Heart right ventricle (tissue), 16 donors: Measurements from ENCODE around the gene MAGI2. TPM values are rescaled to one million over a fixed set of nuclear protein-coding genes. Genes with fewer than 3 reads are reported as not detected.

Experiments used
- ATAC-seq, 8 donors: fragments of 200-7000 bp; cut with Tn5 transposase; one replicate each; pipeline ENCODE4 v1.9.1; 2020; ENCODE audit warnings: mild to moderate bottlenecking in 8 of 8, moderate library complexity in 8 of 8, moderate number of reproducible peaks in 1 of 8
- DNase-seq, 2 donors: peaks; one replicate each; pipeline ENCODE4 v3.0.0-alpha.2; 2020
- H3K27ac ChIP-seq, 10 donors: fragments of 200-600 bp; sonication (generic) in 2 of 10; one replicate each; pipeline versions ENCODE4 v1.5.0 to v1.8.0; 2020 to 2022; ENCODE audit warnings: mild to moderate bottlenecking in 3 of 10
- H3K27me3 ChIP-seq, 7 donors: fragments of 200-600 bp; one replicate each; pipeline ENCODE4 v1.8.0; 2021 to 2022; ENCODE audit warnings: mild to moderate bottlenecking in 2 of 7
- H3K36me3 ChIP-seq, 9 donors: fragments of 200-600 bp; sonication (generic) in 1 of 9; one replicate each; pipeline versions ENCODE4 v1.5.0 to v1.8.0; 2020 to 2022; ENCODE audit warnings: mild to moderate bottlenecking in 2 of 9
- H3K4me1 ChIP-seq, 9 donors: fragments of 200-600 bp; sonication (generic) in 1 of 9; one replicate each; pipeline versions ENCODE4 v1.5.0 to v1.8.0; 2020 to 2022; ENCODE audit warnings: mild to moderate bottlenecking in 4 of 9
- H3K4me3 ChIP-seq, 10 donors: fragments of 200-600 bp; sonication (generic) in 2 of 10; one replicate each; pipeline versions ENCODE4 v1.5.0 to v1.8.0; 2020 to 2022; ENCODE audit warnings: mild to moderate bottlenecking in 7 of 10, moderate library complexity in 2 of 10
- H3K9me3 ChIP-seq, 11 donors: fragments of 200-600 bp in 10 of 11; sonication (generic) in 2 of 11; one replicate each; pipeline versions ENCODE4 v1.5.0 to v1.8.0; 2013 to 2022; ENCODE audit warnings: mild to moderate bottlenecking in 2 of 11, control low read depth in 1 of 11, moderate library complexity in 1 of 11
- WGBS, 2 donors: extraction: QIAGEN DNeasy Blood & Tissue Kit; methylation state at CpG; one replicate each; pipeline ENCODE4 v1.1.7; 2013; ENCODE audit warnings: inconsistent platforms in 1 of 2; 5-methylcytosine and 5-hydroxymethylcytosine counted together
- intact Hi-C, 10 donors: fragments of 100-400 bp; cut with DNase I; formaldehyde crosslinking; loops; one replicate each; pipeline versions ENCODE4 v1.11.1 to v1.14.2; 2022
- polyA plus RNA-seq, 2 donors: library from polyadenylated mRNA; stranded (reverse); fragments of 200-250 nt; gene quantifications; one replicate each; pipeline ENCODE4 v1.2.3, GENCODE V29; 2013
- total RNA-seq, 10 donors: library from RNA; stranded (reverse); fragmentation: NEBNext Ultra II Directional in 3 of 10; extraction: Animal tissue kit (Norgen Biotek cat#: 25700) in 3 of 10; gene quantifications; one replicate each; pipeline versions ENCODE4 v1.2.1 to v1.2.4, GENCODE V29; 2021 to 2023
- TF ChIP-seq, protein P1 (sequence below), 9 donors: fragments of 200-600 bp; sonication (generic) in 2 of 9; IDR thresholded peaks; one replicate each; pipeline versions ENCODE4 v1.5.0 to v1.8.0; 2021 to 2022; ENCODE audit warnings: antibody characterized with exemption in 9 of 9, mild to moderate bottlenecking in 5 of 9, moderate library complexity in 1 of 9
- donor health status: Arrhythmogenic right ventricular cardiomyopathy.
- donor health status: ischemic (EF 13 %, LVEDD 7.1; RV severe dilation, severe dysfunction).
- donor health status: healthy with polysubstance abuse.
- donor health status: DM: no; HTN: yes; CAD: no.
- donor health status: DM: no; HTN: no; CAD: no.
- donor health status: ischemic (EF 25% LVEDD 6.9; RV normal size, moderate dysfunction).
- donor health status: ischemic (EF 25% LVEDD 5.7; RV mildly dilated, moderate dysfunction).
- donor health status: healthy.
- donor health status: DM: yes; HTN: yes; CAD: no.
- donor health status: Ischemic cardiomyopathy.
- donor health status: ischemic (EF 35%, LVEDD 5.7; RV mildly dilated, moderate dysfunction).
- donor health status: nonischemic (EF 11% LVEDD 7.7; RV severe dilation, severe dysfunction).
- donor health status: DM: yes; HTN: yes; CAD: no.
- donor health status: PGD.
- donor health status: ischemic (EF 29% LVEDD 5.4; RV normal size, mild dysfunction).
- donor health status: nonischemic (EF 23%, LVEDD 6.1; RV moderate dilation, normal function).

Gene MAGI2
- total and polyA plus RNA-seq, 12 donors = 0.83 to 6.0 (median 4.1) TPM

DNA sequence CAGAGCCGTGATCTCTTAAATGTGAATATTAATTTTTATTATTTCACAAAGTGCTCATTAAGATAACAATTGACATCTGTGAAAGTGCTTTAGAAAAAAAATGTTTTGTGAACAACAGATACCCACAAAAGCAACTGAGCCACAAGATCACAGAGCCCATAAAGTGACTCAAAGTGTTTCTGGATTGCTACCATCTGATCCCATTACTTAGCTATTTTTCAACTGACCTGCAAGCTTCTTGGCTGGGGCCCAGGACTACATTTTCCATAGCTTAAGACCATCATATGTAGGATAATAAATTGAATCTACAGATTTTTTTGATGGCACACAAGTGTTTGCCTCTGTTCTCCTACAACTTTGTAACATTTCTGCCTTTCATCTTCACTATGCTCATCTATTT, 980.4 kb downstream of the MAGI2 start:
- intact Hi-C loops = no loop called here
- 81 to 83% methylated on average over 1 of the region's 1 CpG for WGBS, 2 donors

GRCh38 chr7:78472519-78472918, 980.9 kb downstream of the MAGI2 start:
- Histone ChIP-seq H3K36me3 (no peaks in the 10 kb centered on the region), H3K27me3 (no peaks in the 10 kb centered on the region), H3K27ac (no peak overlapping the region), H3K9me3 (no peaks in the 10 kb centered on the region), H3K4me3 (no peak overlapping the region), H3K4me1 (no peaks in the 10 kb centered on the region)
- TF ChIP-seq, protein P1, sequence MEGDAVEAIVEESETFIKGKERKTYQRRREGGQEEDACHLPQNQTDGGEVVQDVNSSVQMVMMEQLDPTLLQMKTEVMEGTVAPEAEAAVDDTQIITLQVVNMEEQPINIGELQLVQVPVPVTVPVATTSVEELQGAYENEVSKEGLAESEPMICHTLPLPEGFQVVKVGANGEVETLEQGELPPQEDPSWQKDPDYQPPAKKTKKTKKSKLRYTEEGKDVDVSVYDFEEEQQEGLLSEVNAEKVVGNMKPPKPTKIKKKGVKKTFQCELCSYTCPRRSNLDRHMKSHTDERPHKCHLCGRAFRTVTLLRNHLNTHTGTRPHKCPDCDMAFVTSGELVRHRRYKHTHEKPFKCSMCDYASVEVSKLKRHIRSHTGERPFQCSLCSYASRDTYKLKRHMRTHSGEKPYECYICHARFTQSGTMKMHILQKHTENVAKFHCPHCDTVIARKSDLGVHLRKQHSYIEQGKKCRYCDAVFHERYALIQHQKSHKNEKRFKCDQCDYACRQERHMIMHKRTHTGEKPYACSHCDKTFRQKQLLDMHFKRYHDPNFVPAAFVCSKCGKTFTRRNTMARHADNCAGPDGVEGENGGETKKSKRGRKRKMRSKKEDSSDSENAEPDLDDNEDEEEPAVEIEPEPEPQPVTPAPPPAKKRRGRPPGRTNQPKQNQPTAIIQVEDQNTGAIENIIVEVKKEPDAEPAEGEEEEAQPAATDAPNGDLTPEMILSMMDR (IDR thresholded peaks at IDR 0.05) = no peak
- intact Hi-C loops = no loop called here
- ATAC-seq = no peak
- no peak for DNase-seq

More for the DNA sequence above, 980.4 kb downstream of the MAGI2 start:
- no peak overlapping the region for H3K4me3 ChIP-seq
- ATAC-seq = no peak
- no peak for DNase-seq
- TF ChIP-seq, protein P1 (IDR thresholded peaks at IDR 0.05) = no peak
- no peaks in the 10 kb centered on the region for H3K27me3 ChIP-seq
- no peaks in the 10 kb centered on the region for H3K36me3 ChIP-seq
- H3K27ac ChIP-seq = no peak overlapping the region
- H3K4me1 ChIP-seq = no peaks in the 10 kb centered on the region
- no peaks in the 10 kb centered on the region for H3K9me3 ChIP-seq

DNA sequence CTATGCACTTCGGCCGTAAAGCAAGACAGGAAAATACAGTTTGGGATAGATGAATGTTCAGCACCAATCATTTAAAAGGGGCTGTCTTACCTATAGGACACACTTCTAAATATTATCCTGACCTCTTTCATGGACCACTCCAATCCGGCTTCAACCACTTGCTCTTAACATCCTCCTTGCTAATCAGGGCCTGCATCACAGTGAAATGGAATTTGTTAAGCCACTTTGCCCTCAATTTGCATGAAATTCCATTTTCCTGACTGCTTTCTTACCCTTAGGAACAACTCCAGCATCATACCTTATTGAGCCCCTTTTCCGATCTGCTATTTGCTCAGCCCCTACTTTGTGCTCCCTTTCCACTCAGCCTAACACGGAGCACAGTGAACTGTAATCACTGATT, 987.6 kb downstream of the MAGI2 start:
- TF ChIP-seq, protein P1 (IDR thresholded peaks at IDR 0.05) = no peak
- WGBS, 2 donors = 79 to 88% methylated on average over 5 of the region's 5 CpGs

DNA sequence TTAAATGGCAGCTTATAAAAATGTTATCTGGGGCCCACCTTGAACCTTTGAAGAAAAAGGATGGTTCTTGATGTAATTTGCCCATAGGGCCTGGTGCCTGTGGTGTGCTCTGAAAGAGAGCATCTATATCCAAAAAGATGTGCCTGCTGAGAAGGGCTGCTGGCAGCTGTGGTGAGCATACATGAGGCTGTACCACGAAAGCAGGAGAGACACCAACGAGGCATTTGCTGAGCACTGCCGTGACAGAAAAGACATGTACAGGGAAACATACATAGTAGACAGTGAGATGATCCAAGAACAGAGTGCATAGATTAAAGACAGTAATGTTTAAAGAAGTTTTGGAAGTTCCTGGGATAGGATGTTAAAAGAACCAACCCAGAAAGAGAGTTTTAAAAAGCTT, 990.4 kb downstream of the MAGI2 start:
- Histone ChIP-seq H3K9me3 (no peaks in the 10 kb centered on the region), H3K4me3 (no peak overlapping the region), H3K36me3 (no peaks in the 10 kb centered on the region), H3K27me3 (no peaks in the 10 kb centered on the region), H3K27ac (no peak overlapping the region), H3K4me1 (no peaks in the 10 kb centered on the region)
- intact Hi-C loops = no loop called here
- TF ChIP-seq, protein P1 (IDR thresholded peaks at IDR 0.05) = no peak
- 84 to 94% methylated on average over 3 of the region's 3 CpGs for WGBS, 2 donors
- DNase-seq = no peak
- no peak for ATAC-seq

More for the DNA sequence above, 987.6 kb downstream of the MAGI2 start:
- intact Hi-C loops = no loop called here
- no peaks in the 10 kb centered on the region for H3K4me1 ChIP-seq
- DNase-seq (no peak), ATAC-seq (no peak)
- no peaks in the 10 kb centered on the region for H3K36me3 ChIP-seq
- no peaks in the 10 kb centered on the region for H3K27me3 ChIP-seq
- no peak overlapping the region for H3K27ac ChIP-seq
- no peaks in the 10 kb centered on the region for H3K9me3 ChIP-seq
- no peak overlapping the region for H3K4me3 ChIP-seq

DNA sequence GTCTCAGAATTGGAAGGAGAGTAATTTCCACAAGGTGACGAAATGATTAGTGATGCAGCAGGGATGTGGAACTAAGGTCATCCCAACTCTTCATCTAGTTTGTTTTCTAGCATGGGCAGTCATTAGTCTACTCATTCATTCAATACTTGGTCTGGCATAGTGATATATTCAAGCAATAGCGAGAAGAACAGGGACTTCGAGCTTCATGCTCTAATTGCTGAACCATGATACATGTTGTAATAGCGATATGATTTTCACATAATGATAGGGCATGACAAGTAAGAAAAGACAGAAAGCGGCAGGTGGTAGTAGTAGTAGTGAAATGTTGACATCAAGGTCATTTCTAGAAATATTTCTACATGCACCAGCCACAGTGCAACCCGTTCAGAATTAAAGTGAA, 1002.8 kb downstream of the MAGI2 start:
- H3K9me3 ChIP-seq = no peaks in the 10 kb centered on the region
- DNase-seq (no peak), ATAC-seq (no peak)
- no peaks in the 10 kb centered on the region for H3K27me3 ChIP-seq
- H3K4me3 ChIP-seq = no peak overlapping the region
- 63 to 69% methylated on average over 6 of the region's 6 CpGs for WGBS, 2 donors
- no peaks in the 10 kb centered on the region for H3K36me3 ChIP-seq
- intact Hi-C loops = no loop called here
- TF ChIP-seq, protein P1 (IDR thresholded peaks at IDR 0.05) = no peak
- H3K4me1 ChIP-seq = no peaks in the 10 kb centered on the region
- H3K27ac ChIP-seq = no peak overlapping the region
